ENCODE results near the gene FAM13C.

DNA sequence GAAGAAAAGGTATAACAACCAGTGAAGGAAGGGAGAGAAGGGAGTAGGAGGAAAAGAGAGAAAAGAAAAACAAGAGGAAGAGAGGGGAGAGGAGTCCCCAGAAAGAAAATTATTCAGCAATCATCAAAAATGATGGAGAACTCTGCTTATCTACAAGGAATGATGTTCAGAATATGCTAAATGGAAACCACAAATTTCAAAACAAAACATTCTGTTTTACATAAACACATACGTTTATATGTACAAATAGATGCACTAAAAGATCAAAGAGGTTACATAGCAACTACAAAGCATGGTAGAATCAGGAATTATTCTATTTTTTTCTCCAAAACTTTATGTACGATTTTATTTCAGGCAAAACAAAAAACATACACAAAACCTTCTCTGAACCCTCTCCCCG is 91.9 kb downstream of the FAM13C start:
- TF ChIP-seq, protein P1, sequence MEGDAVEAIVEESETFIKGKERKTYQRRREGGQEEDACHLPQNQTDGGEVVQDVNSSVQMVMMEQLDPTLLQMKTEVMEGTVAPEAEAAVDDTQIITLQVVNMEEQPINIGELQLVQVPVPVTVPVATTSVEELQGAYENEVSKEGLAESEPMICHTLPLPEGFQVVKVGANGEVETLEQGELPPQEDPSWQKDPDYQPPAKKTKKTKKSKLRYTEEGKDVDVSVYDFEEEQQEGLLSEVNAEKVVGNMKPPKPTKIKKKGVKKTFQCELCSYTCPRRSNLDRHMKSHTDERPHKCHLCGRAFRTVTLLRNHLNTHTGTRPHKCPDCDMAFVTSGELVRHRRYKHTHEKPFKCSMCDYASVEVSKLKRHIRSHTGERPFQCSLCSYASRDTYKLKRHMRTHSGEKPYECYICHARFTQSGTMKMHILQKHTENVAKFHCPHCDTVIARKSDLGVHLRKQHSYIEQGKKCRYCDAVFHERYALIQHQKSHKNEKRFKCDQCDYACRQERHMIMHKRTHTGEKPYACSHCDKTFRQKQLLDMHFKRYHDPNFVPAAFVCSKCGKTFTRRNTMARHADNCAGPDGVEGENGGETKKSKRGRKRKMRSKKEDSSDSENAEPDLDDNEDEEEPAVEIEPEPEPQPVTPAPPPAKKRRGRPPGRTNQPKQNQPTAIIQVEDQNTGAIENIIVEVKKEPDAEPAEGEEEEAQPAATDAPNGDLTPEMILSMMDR (IDR thresholded peaks at IDR 0.05), result no peak
- TF ChIP-seq POLR2AphosphoS5 (IDR thresholded peaks at IDR 0.05), result no peak
